ENCODE data around the gene TUB. TPM values are rescaled to one million over a fixed set of nuclear protein-coding genes. Genes with fewer than 3 reads are reported as not detected.

TUB gene
- polyA plus RNA-seq, 1 of the 3 experiments (the other 2 are of a cell fraction) = 11.3 TPM

DNA sequence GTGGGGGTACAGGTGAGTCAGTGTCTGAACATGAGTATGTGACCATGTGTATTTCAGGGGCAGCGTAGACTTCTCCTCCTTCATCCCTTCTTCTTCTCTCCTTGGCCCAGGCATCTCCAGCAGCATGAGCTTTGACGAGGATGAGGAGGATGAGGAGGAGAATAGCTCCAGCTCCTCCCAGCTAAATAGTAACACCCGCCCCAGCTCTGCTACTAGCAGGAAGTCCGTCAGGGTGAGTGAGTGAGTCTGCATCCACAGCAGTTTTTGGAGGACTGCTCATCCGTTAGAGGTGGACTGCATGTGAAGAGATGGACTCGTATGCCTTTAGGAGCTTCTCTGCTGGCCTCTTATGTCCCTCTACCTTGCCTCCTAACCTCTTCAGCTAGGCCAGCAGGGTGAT lies 15.6 kb downstream of the TUB start:
- no peak overlapping the region for H3K4me3 ChIP-seq (ENCODE audit: low read depth in 2 of 2, low read length in 1 of 2)
- 73% methylated on average over 6 of the region's 6 CpGs for WGBS (ENCODE audit: low lambda C conversion rate)
- H3K79me2 ChIP-seq (ENCODE audit: insufficient read depth) = no peaks in the 10 kb centered on the region
- TF ChIP-seq YY1 (IDR thresholded peaks at IDR 0.05; ENCODE audit: low read depth) = no peak
- no peak for TF ChIP-seq RXRA (IDR thresholded peaks at IDR 0.05; ENCODE audit: borderline replicate concordance, low read depth)
- TF ChIP-seq USF1 (IDR thresholded peaks at IDR 0.05; ENCODE audit: borderline replicate concordance, low read depth) = no peak
- no peak for TF ChIP-seq ELF1 (IDR thresholded peaks at IDR 0.05)
- TF ChIP-seq, protein P1, sequence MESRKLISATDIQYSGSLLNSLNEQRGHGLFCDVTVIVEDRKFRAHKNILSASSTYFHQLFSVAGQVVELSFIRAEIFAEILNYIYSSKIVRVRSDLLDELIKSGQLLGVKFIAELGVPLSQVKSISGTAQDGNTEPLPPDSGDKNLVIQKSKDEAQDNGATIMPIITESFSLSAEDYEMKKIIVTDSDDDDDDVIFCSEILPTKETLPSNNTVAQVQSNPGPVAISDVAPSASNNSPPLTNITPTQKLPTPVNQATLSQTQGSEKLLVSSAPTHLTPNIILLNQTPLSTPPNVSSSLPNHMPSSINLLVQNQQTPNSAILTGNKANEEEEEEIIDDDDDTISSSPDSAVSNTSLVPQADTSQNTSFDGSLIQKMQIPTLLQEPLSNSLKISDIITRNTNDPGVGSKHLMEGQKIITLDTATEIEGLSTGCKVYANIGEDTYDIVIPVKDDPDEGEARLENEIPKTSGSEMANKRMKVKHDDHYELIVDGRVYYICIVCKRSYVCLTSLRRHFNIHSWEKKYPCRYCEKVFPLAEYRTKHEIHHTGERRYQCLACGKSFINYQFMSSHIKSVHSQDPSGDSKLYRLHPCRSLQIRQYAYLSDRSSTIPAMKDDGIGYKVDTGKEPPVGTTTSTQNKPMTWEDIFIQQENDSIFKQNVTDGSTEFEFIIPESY (IDR thresholded peaks at IDR 0.05; ENCODE audit: borderline replicate concordance, low read depth) = no peak
- no peak for TF ChIP-seq NRF1 (IDR thresholded peaks at IDR 0.05; ENCODE audit: low read depth, low read length)
- TF ChIP-seq FOSL2 (IDR thresholded peaks at IDR 0.05; ENCODE audit: borderline replicate concordance, low read depth) = no peak
- no peak for TF ChIP-seq FOXM1 (IDR thresholded peaks at IDR 0.05; ENCODE audit: low read depth)
- no peak for TF ChIP-seq JUND (IDR thresholded peaks at IDR 0.05)
- TF ChIP-seq EP300 (IDR thresholded peaks at IDR 0.05; ENCODE audit: borderline replicate concordance in 1 of 2, low read depth in 1 of 2, low read length in 1 of 2) = no peak
- TF ChIP-seq EZH2phosphoT487 (IDR thresholded peaks at IDR 0.05; ENCODE audit: borderline replicate concordance, low read depth) = no peak
- no peak for TF ChIP-seq SIN3A (IDR thresholded peaks at IDR 0.05; ENCODE audit: borderline replicate concordance, low read depth, low read length)
- TF ChIP-seq, protein P2, sequence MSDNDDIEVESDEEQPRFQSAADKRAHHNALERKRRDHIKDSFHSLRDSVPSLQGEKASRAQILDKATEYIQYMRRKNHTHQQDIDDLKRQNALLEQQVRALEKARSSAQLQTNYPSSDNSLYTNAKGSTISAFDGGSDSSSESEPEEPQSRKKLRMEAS (IDR thresholded peaks at IDR 0.05; ENCODE audit: low read depth) = no peak
- no peak for TF ChIP-seq TCF12 (IDR thresholded peaks at IDR 0.05)
- TF ChIP-seq RAD21 (IDR thresholded peaks at IDR 0.05; ENCODE audit: low read length) = no peak
- no peak for TF ChIP-seq IRF3 (IDR thresholded peaks at IDR 0.05; ENCODE audit: low read depth, low read length)
- TF ChIP-seq TEAD4 (IDR thresholded peaks at IDR 0.05; ENCODE audit: borderline replicate concordance, insufficient read depth) = no peak
- TF ChIP-seq SMC3 (IDR thresholded peaks at IDR 0.05; ENCODE audit: low read depth, low read length) = no peak
- TF ChIP-seq, protein P3, sequence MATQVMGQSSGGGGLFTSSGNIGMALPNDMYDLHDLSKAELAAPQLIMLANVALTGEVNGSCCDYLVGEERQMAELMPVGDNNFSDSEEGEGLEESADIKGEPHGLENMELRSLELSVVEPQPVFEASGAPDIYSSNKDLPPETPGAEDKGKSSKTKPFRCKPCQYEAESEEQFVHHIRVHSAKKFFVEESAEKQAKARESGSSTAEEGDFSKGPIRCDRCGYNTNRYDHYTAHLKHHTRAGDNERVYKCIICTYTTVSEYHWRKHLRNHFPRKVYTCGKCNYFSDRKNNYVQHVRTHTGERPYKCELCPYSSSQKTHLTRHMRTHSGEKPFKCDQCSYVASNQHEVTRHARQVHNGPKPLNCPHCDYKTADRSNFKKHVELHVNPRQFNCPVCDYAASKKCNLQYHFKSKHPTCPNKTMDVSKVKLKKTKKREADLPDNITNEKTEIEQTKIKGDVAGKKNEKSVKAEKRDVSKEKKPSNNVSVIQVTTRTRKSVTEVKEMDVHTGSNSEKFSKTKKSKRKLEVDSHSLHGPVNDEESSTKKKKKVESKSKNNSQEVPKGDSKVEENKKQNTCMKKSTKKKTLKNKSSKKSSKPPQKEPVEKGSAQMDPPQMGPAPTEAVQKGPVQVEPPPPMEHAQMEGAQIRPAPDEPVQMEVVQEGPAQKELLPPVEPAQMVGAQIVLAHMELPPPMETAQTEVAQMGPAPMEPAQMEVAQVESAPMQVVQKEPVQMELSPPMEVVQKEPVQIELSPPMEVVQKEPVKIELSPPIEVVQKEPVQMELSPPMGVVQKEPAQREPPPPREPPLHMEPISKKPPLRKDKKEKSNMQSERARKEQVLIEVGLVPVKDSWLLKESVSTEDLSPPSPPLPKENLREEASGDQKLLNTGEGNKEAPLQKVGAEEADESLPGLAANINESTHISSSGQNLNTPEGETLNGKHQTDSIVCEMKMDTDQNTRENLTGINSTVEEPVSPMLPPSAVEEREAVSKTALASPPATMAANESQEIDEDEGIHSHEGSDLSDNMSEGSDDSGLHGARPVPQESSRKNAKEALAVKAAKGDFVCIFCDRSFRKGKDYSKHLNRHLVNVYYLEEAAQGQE (IDR thresholded peaks at IDR 0.05; ENCODE audit: low read depth, low read length) = no peak
- no peak for DNase-seq
- no peaks in the 10 kb centered on the region for H3K27me3 ChIP-seq (ENCODE audit: insufficient read depth)
- peaks cover 4 to 64% of the 10 kb centered on the region in 2 experiments for H3K36me3 ChIP-seq (replicated peaks in 1 of 2; ENCODE audit: control insufficient read depth in 1 of 2, insufficient read depth in 2 of 2, low read length in 1 of 2)
- peaks cover 9% of the 10 kb centered on the region for H3F3A ChIP-seq (replicated peaks; ENCODE audit: insufficient read depth)
- H3K9ac ChIP-seq = no peak overlapping the region
- no peak overlapping the region for H3K27ac ChIP-seq (ENCODE audit: low read depth in 2 of 2, low read length in 1 of 2)
- H3K9me3 ChIP-seq = no peaks in the 10 kb centered on the region
- H3K4me1 ChIP-seq (ENCODE audit: control insufficient read depth in 1 of 2, insufficient read depth in 2 of 2, low read depth in 1 of 2, low read length in 1 of 2) = peaks cover 6 to 15% of the 10 kb centered on the region in 2 experiments; a peak in 3 of 4 replicates
- peaks cover 7% of the 10 kb centered on the region for H4K20me1 ChIP-seq (ENCODE audit: insufficient read depth)
- ChIA-PET CTCF (interaction anchor here (1.0 to 26.8 kb wide), 6 partner anchors 7 to 89 kb away, joined by 3 to 620 read pairs (median 90); no protein-coding TSS in a partner anchor), POLR2A (no interaction called here)
- H3K9me2 ChIP-seq = no peaks in the 10 kb centered on the region
- H3K4me2 ChIP-seq = no peak overlapping the region
- no peak overlapping the region for H2AFZ ChIP-seq (ENCODE audit: low read depth)

All from SK-N-SH (cell line).